GDM1 (cell line): ENCODE results near the gene NAA38.

Experiments
- DNase-seq: peaks from one replicate; lab custom pipeline; 2025; lab: John Stamatoyannopoulos, UW

Gene NAA38

DNA sequence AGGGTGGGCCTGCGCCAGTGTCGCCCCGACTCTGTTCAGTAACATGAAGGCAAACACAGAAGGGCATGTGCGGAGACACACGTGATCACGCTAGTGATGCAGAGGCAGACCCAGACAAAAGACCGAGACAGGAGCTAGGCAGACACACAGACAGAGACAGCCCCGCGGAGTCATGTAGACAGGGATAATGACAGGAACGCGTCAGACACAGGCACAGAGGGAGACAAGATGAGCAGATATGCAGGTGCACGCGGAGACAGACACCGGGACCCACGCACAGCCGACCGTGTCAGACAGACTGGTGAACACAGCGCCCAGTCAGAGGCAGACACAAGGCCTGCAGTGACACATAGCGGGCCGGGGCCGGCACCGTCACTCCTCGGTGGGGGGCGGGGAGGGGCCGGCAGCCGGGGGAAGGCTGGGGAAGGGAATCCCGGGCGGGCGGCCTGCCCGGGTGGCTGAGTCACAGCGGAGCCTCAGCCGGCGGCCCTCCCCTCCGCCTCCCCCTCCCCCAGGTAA, 15.9 kb downstream of the NAA38 start:
- peak; percentile 59 for DNase-seq

DNA sequence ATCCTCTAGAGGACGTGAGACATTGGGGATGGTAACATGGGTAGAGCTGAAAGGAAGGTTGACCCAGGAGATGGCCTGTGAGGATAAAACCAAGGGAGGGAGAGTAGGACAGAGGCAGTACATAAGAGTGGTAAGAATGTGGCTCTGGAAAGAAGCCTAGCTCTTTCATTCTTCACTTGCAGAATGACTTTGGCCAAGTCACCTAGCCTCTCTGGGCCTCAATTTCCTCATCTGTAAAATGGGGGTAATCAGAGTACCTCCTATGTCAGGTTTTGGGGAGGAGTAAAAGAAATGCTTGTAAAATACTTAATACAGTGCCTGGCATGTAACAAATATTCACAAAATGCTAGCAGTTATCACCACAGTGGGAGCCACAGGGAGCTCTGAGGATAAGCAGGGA, 16.5 kb downstream of the NAA38 start:
- DNase-seq = no peak

DNA sequence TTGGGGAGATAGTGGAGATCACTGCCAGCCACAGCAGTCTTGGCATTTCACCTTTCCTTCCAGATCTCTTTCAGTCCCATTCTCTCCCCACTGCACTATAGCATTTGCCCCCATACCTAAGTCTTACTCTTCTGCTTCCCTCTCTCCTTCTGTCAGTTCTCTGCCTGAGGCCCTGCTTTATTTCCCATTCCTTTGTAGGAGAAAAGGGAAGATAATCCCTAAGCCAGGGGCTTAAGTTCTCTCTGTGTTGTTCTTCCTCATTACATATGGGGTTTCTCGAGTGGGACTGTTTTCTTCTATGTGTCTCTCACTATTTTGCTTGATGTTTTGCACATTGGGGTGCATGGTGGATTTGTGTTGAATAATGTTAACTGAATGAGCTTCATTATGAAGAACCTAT, 16.9 kb downstream of the NAA38 start:
- no peak for DNase-seq

DNA sequence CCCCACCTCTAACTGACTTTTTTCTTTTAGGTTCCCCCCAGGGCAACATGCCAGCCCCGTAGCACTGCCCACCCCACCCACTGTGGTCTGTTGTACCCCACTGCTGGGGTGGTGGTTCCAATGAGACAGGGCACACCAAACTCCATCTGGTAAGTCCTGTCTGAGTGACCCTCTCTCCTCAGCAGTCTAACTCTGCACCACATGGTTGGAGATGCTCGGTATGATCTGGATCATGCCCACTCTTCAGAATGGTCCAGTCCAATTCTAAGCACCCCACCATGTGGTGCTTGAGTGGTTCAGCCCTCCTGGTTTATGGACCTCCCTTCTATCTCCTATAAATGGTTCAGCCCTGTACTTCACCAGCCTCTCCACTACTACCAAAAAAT, 17.5 kb downstream of the NAA38 start:
- DNase-seq = no peak

DNA sequence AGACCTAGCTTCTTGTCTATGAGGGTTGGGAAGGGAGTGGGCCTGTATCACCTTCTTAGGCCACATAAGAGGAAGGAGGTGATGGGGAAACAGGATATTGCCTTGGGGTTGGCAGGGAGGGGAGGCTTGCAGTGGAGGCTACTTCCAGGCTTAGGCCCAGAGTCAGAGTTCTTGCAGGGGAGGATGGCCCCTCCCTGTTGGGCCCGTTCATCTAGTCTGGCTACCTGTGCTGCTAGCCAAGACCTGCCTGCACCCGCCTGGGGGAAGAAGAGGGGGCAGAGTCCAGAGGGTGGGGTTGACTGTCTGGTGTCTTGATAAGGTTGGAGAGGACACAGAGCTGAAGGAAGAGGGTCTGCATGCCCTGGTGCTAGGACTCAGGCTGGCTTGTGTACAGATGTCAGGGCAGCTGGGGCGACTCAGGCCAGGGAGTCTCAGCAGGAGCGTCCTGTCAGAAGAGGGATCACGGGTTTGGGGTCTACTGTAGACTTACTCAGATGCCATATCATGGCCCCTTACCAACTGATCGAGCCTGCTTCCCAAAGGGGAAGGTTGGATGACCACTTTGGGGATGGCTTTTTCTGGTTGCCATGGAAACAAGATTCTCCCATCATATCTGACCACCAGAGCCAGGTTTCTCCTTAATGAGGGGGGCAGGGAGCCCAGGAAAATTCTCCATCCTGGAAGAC, 18.0 kb downstream of the NAA38 start:
- peak; percentile 17 for DNase-seq

DNA sequence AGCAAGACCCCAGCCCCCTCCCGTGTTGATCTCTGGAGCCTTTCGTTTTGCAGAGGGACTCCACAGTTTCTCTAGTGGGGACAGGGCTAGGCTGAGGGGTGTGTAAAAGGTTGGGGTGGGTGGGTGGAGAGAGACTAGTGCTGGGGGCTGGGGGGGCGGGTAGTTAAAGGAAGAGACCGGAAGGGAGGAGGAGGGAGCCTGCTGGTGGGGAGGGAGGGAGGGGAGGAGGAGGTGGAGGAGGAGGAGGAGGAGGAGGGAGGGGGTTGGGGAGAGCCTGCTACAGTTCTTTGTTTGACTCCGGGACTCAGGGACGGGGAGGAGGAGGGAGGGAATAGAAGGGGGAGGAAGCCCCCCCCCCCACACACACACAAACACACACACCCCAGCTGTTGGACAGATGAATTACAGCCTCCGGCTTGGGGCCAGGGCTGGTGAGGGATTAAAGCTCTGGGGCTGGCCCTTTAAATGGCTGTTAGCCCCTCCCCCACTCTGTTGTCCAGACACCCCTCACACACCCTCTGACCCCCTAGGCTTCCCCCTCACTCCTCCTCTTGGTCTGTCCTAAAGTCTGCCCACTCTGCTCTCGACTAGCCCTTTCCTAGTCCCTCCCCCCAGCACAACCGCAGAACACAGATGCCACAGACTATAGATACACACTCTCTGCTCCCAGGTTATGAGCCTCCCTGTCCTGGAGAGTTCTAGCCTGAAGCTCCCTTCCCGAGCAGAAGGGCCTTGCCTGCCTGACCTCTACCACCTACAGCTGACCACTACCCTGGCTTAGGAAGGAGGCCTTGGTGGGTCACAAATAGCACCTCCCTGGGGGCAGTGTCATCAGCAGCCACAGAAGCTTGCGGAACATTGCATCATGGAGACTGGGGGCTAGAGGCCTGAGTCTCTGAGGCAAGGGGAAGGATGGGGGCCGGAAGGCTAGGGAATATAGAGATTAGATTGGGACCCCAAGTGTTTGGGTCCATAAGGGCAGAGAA, 19.0 kb downstream of the NAA38 start:
- DNase-seq = peak; percentile 45

DNA sequence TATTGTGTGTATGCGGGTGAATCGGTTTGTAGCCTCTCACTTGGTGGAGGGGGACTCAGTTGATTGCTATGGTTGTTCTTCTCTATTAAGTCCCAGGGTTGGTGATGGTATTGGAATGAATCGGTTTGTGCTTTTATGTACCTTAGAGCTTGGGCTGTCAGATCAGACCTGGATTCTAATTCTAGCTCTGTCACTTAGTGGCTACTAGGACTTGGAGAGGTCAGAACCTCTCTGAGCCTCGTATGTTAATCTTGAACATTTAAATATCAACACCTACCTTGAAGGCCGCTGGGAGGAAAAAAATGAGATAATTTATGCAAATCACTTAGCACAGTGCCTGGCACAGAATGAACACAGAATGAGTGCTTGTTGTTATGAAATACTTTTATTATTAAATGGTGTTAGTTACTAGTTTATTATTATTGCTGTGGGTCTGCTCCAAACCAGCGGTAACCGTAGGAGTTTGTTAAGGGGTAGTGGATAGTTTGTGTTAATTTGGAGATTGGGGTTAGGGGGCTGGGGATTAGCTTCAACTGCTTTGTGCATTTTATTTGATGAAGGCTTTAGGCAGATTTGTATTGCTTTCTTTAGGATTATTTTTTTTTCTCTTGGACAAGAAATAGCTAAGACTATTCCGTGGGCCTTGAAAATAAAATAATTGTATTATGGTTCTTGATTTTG, 19.8 kb downstream of the NAA38 start:
- no peak for DNase-seq

DNA sequence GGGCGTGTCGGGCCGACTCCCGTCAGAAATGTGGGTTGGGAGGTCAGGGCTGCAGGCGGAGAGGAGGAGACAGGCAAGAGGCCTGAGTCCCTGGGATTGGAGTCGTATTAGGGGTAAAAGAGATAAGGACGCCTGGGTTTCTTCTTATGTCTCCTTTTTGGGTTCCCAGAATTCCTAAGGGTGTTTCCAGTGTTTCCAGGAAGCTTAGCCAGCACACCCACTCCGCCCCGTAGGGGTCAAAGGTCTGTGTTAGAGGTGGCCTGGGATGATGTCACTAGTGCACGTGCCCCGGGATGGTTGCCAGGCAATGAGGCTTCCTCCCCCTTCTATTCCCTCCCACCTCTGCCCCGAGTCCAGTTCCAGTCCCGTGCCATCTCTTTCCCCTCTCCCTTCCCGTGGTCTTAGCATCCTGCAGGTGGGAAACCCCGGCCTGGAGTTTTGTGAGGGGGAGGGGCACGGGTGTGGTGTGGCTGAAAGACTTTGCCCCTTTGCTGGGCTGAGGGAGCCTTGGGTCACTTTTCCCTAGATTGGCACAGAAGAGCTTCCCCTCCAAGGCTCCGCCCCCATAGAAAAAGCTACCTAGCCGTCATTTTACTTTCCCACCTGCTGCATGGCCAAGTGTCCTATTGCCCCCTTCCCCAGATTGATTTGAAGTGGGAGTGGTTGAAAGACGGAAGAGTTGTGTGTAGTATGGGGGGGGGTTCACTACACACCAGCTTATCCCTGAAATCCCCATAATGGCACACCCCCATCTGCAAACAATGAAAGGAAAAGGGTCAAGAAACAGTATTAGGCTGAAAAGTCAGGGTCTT, 20.6 kb downstream of the NAA38 start:
- peak; percentile 84 for DNase-seq

DNA sequence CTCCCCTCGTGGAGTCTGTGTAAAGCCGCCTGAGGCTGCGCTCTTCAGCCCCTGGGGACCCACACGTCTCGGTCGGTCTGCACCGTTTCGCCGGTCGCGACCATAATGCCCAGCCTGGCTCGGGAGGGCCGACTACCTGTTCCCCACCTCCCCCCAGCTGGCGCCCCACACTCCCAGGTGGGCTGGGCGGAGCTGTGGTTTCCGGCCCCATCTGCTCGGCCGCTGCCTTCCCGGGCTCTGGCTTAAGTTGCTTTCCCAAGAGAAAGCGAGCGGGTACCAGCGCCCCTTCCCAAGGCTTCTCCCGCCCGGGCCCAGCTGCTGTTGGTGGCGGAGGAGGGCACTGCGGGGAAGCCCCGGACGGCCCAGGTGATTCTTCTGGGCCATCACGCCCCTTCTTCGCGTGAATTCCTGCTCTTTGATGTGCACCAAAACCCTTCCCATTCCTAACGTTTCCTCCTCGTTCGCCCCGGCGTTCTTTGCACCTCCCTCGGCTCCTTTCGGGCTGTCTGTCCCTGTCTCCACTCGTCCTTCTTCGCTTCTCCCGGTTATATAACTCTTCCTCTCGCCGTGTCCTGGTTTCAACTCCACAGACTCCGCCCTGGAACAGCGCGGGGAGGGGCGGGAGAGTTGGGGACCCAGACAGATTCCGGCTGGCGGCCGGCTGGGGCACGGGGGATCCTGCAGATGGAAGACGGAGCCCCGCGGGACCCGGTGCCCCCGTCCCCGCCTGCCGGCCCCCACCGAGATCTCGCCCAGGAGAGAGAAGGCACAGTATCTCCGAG, 21.4 kb downstream of the NAA38 start:
- no peak for DNase-seq

DNA sequence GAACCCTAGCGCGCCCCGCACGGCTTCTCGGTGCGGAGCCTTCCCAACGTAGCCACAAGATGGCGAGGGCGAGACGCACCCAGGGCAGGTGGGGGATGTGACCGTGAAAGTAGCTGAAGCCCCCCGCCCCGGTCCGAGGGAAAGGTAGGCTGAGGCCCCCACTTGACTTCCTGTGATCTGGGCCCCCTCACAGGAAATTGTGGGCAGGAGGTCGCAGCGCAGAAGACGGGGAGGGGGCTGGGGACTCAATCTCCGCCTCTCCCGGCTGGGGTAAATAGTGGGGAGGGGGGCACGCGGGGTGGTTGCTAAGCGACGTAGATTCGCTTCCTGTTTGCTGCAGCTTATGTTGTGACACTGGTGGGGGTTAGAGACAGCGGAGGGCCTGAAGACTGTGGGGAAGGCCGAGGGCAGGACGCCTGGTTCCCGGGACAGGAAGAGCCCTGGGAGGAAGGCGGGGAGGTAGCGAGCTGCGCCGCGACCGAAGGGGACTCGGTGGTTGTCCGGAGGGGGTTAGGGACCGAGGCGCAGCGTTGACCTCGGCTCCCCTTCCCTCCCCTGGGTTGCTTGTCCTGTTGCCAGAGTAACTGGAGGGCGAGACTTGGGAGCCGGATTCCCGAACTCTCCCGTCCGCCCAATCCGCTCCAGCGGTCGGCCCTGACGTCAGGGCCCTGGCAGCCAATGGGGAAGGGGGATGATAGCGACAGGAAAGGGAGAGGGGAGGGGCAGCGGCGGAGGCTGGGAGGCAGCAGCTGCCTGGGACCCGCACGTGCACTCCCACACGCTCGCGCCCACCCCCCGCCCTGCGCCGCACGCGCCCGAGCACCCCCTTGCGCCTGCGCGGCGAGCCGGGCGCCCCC, 22.2 kb downstream of the NAA38 start:
- peak; percentile 96 for DNase-seq

DNA sequence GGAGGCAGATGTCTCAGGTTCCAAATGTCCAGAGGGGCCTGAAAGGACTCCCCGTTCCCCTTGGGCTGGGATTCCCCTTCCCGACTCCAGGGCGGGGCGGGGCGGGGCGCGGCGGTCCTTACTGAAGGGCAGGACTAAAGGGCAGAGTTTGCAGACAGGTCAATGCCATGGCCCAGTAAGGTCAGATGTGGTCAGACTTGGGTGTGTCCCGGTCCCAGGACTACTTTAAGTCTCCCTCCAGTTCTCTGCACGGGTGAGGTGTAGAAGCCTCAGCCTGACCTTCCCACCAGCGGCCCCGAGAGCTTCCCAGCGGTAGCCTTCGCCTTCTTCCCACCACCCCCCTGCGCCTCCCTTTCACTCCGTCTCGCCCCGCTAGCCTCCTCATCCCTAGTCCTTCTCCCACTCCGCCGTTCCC, 22.8 kb downstream of the NAA38 start:
- no peak for DNase-seq

DNA sequence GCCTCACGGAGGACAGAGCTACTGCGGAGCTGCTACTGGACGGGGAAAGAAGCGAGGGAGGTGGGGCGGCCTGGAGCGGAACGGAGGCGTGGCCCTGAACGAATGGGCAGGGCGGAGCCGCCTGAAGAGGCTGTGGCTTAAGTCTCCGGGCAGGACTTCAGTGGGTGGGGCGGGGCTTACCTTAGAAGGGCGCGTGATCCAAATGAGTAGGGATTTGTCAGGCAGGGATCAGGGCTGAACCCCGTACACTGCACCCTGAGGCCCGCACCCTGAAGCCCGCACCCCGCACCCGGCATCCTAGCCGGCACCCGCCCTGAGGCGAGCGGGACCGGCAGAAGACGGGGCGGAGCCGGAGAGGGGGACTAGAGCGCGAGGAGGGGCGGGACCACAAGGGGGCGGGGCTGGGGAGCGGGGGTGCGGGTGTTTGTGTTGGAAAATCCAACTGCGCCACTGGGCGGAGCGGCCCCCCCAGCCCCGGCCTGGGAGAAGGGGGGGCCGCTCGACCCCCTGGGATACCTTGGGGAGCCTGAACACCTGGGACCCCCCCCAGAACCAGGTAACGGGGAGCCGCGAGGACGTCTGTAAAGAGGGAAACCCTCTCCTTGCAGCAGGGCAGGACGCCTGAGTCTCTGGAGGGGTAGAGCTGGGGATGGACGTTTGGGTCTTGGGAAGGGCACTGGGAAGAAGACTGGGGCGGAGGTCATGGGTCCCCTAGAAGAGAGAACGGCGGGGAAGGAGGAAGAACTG, 23.4 kb downstream of the NAA38 start, which contains the start of gene KDM6B:
KDM6B (plus strand) TSS at position 423 of the 747 bp plus-strand sequence. CDS start 11,338 bp downstream, outside the sequence.
- DNase-seq = peak; percentile 81

DNA sequence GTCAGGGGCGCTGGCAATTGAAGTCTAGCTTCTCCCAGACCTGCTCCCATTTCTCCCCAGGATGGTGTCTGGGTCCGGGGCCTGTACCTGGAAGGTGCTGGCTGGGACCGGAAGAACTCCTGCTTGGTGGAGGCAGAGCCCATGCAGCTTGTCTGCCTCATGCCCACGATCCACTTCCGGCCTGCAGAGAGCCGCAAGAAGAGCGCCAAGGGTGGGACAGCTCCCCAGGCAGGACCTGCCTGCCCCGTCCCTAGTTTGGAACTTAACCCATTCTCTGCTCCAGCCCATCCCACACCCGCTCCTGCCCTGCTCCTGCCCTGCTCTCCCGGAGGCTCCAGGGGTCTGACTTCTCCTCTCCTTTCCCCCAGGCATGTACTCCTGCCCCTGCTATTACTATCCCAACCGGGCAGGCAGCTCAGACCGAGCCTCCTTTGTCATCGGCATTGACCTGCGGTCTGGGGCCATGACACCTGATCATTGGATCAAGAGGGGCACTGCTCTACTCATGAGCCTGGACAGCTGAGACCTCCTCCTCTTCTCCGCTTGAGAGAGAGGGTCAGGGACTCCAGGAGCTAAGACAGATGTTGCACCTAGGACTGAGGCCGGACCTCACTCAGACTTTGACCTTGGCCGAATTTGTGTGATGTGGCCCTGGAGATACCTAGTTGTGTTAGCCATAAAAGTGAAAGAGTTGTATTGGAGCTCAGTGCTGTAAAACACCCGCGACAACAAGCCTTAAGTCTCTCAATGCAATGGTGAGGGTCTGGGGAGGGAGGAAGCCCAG, 24.2 kb downstream of the NAA38 start:
- DNase-seq = no peak

DNA sequence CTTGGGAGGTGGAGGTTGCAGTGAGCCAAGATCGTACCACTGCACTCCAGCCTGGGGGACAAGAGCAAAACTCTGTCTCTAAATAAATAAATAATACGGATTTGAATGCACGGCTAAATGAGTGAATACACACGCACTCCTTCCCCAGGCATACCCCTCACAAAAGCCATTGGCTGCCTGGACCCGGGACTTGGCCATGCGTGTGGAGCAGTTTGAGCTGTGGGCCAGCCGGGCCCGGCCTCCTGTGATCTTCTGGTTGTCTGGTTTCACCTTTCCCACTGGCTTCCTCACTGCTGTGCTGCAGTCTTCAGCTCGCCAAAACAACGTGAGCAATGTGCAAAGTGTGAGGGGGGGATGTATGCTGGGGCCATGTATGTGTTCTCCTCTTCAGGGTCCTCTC, 24.9 kb downstream of the NAA38 start:
- DNase-seq = no peak

DNA sequence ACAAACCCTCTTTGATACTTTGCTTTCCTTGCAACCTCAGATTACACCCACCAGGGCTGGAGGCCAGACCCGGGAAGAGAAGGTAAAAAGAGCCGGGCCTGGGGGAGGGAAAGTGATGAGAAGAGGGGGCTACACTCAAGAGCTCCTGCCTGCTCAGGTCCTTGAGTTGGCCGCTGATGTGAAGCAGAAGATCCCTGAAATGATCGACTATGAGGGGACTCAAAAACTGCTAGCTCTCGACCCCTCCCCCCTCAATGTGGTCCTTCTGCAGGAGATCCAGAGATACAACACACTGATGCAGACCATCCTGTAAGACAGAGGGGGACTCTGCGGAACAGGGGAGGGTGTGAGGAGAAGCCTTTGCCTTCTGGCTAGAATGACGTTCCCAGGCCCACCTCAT, 26.1 kb downstream of the NAA38 start:
- no peak for DNase-seq

DNA sequence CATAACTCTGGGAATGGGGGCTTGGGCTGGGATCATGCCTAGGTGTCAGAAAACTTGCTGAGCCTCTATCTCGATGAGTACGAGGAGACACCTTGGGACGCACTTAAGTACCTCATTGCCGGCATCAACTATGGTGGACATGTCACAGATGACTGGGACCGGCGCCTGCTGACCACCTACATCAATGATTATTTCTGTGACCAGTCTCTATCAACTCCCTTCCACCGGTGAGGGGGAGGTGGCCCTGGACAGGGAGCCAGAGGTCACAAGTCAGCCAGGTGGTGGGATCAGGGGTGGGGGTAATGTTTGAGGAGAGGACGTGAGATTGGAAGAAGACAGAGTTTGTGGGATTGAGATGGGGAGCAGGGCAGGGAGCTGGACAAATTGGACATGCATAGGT, 26.7 kb downstream of the NAA38 start:
- DNase-seq = no peak

DNA sequence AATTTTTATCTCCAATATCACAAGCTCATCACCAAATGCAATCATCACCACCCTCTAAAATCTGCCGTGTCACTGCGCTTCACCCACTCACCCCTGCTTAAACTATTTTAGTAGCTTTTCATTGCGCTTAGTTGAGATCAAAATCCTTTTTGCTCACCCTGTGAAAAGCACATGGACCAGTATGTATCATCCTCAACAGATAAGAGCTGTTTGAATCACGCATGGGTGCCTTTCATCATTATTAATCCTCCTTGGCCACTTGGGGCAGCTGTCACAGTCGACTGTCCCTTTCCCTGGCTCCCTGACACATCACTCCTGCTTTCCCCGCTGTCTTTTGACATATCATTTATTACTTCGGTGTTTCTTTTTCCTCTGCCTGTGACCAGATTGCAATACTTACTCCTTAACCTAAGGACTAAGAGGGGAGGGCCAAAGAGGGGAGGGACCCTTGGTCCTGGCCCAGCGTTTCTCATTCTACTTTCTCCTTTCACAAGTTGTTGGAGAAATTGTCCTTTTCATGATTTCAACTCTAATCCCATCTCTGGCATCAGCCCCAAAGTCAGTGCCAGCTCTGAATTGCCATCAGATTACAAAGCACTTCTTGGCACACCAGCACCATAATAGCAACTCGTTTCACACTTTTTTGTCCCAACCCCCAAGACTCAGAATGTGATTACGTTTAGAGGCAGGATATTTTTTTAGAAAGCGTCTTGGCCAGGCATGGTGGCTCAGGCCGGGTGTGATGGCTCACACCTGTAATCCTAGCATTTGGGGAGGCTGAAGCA, 32.0 kb downstream of the NAA38 start:
- DNase-seq = no peak
